NB4 (cell line): ENCODE data around the gene PDXK.

Experiments
- POLR2A ChIP-seq: IDR thresholded peaks from 2 replicates; pipeline ENCODE4 v1.6.1; 2011; ENCODE audit warnings: mild to moderate bottlenecking; ENCODE audit not compliant: insufficient read length; ENCODE audit errors: extremely low read depth
- TF ChIP-seq, protein P1 (sequence below): IDR thresholded peaks from one replicate; pipeline ENCODE4 v1.5.1; 2012; ENCODE audit warnings: low read depth, low read length

DNA sequence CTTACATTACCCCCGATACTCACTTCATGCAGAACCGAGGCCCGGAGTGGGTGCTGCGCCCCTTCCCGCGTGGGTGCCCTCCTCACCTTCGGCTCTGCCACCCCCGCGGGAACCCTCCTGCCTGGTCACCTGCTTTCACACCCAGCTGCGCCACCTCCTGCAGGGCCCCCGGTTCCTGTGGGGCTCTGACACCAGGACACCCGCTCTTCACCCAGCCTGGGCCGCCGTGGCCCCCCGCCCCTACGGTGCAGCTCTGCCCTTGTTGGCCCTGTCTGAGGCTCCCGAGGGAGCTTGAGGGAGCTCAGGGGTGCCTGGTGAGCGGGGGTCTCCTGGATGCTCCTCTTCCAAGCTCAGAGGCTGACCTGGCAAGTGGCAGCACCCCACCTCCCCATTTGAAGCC lies 89.4 kb downstream of the PDXK start:
- TF ChIP-seq, protein P1, sequence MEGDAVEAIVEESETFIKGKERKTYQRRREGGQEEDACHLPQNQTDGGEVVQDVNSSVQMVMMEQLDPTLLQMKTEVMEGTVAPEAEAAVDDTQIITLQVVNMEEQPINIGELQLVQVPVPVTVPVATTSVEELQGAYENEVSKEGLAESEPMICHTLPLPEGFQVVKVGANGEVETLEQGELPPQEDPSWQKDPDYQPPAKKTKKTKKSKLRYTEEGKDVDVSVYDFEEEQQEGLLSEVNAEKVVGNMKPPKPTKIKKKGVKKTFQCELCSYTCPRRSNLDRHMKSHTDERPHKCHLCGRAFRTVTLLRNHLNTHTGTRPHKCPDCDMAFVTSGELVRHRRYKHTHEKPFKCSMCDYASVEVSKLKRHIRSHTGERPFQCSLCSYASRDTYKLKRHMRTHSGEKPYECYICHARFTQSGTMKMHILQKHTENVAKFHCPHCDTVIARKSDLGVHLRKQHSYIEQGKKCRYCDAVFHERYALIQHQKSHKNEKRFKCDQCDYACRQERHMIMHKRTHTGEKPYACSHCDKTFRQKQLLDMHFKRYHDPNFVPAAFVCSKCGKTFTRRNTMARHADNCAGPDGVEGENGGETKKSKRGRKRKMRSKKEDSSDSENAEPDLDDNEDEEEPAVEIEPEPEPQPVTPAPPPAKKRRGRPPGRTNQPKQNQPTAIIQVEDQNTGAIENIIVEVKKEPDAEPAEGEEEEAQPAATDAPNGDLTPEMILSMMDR, result no peak
- no peak for TF ChIP-seq POLR2A
